Measurements from ENCODE around the gene CACNA1H. TPM values are rescaled to one million over a fixed set of nuclear protein-coding genes. Genes with fewer than 3 reads are reported as not detected.

CACNA1H gene
- total and polyA plus RNA-seq, 5 experiments from 2014 or later, result 0.03 to 2.7 (median 1.8) TPM

DNA sequence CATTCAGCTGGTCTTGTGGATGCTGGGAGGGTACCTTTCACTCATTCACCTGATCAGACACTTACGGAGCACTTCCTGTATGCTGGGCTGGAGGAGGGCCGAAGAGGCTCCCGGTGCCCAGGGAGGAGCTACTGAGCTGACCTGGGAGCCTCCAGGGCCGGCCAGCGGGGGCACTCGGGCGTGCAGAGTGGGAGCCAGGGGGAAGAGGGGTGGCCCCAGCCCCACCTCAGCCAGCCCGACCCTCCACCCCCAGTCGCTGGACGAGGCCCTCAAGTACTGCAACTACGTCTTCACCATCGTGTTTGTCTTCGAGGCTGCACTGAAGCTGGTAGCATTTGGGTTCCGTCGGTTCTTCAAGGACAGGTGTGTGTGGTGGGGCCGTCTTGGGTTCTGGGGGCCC is 61.8 kb downstream of the CACNA1H start:
- no peaks in the 10 kb centered on the region for H3K9me3 Mint-ChIP-seq
- H3K4me1 Mint-ChIP-seq, result peaks cover 0 to 2% (median 0%) of the 10 kb centered on the region in 4 donors
- no peak overlapping the region for H3K4me3 Mint-ChIP-seq
- POLR2A ChIA-PET, result no interaction called here
- peaks cover 0 to 3% (median 0%) of the 10 kb centered on the region in 5 donors for H3K27me3 Mint-ChIP-seq
- no peak for DNase-seq
- H3K36me3 Mint-ChIP-seq, result peaks cover 0 to 2% (median 0%) of the 10 kb centered on the region in 3 donors
- no peak for ATAC-seq
- no peak overlapping the region for H3K27ac Mint-ChIP-seq

DNA sequence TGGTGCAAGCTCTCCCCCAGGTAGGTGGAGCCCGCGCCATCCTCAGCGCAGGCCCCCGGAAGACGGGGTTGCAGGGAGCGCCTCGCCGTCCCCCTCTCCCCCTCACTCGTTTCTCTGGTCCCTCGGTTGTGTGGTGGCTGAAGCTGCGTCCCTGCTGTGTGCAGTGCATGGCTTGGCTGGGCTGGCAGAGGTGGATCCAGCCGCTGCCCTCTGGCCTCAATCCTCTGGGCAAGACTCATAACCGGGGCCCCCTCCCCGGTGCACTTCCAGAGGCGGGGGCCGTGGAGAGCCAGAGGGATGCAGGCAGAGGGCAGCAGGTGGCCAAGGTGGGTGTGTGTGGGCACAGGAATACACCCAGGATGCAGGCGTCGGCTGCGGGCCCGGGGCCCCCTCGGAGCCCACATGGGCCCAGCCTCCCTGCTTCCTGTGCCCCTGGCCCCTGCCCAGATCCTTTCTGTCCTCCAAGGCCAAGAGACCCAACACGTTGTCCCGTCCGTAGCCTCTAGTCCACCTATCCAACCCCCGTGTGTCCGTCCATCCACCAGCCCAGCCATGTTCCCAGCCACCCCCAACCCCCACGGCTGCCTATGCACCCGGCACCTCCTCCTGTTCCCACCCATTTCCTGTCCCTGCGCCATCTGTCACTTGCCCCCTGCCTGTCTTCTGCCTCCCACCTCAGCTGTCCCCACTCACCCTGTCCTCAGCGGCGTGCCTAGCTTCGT is 62.8 kb downstream of the CACNA1H start:
- Mint-ChIP-seq H3K36me3 (peaks cover 0 to 2% (median 0%) of the 10 kb centered on the region in 3 donors), H3K27me3 (peaks cover 0 to 3% (median 0%) of the 10 kb centered on the region in 5 donors), H3K4me3 (no peak overlapping the region), H3K4me1 (peaks cover 0 to 2% (median 0%) of the 10 kb centered on the region in 4 donors), H3K27ac (peak overlapping the region in 1 of 10 donors; percentile 27), H3K9me3 (no peaks in the 10 kb centered on the region)
- DNase-seq (no peak), ATAC-seq (no peak)
- POLR2A ChIA-PET, result no interaction called here

DNA sequence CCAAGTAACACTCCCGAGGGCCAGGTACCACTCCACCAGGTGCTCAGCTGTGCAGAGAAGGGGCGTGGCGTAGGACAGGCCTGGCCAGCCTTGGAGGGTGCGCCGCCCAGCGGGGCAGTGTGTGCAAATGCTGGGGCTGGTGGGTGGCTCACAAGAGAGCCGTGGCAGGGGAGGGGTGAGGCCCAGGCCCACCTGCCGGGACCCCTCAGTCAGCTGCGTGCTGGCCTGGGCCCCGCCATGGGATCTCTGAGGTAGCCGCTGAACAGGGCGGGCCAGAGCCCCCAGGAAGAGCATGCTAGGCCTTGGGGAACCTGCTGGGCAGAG is 63.4 kb downstream of the CACNA1H start:
- peaks cover 0 to 3% (median 0%) of the 10 kb centered on the region in 5 donors for H3K27me3 Mint-ChIP-seq
- H3K9me3 Mint-ChIP-seq, result no peaks in the 10 kb centered on the region
- DNase-seq, result no peak
- no peak overlapping the region for H3K27ac Mint-ChIP-seq
- no peak for ATAC-seq
- POLR2A ChIA-PET, result no interaction called here
- H3K4me3 Mint-ChIP-seq, result no peak overlapping the region
- H3K36me3 Mint-ChIP-seq, result peaks cover 0 to 2% (median 0%) of the 10 kb centered on the region in 3 donors
- H3K4me1 Mint-ChIP-seq, result peaks cover 0 to 2% (median 0%) of the 10 kb centered on the region in 4 donors

DNA sequence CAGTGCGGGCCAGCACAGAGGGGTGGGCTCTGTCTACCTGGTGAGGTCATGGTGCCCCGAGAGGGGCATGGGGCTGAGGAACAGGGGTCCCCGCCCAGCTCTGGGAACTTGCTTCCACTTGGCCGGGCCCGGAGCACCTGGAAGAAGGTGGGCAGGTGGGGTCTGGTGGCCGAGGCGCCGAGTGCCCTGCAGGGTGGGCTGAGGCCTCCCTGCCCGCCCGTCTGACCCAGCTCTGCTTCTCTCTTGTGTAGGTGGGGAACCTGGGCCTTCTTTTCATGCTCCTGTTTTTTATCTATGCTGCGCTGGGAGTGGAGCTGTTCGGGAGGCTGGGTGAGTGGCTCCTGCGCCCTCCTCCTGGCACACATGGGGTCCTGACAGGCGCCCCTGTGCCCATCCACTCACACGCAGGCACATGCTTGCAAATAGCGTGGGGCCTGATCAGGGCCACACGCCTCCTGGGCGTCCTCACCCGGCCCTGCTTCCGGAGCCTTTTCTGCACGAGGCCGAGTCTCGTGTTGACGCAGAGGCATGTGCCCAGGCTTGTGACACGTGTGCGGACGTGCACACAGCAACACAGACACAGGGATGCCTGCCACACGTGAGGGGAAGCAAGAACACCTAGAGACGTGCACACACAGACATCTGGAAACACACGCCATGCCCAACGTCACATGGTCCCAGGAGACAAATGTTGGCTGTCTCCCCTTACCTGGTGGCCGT is 63.9 kb downstream of the CACNA1H start:
- ATAC-seq (no peak), DNase-seq (no peak)
- Mint-ChIP-seq H3K36me3 (peaks cover 0 to 2% (median 0%) of the 10 kb centered on the region in 3 donors), H3K4me1 (peaks cover 0 to 2% (median 0%) of the 10 kb centered on the region in 4 donors), H3K9me3 (no peaks in the 10 kb centered on the region), H3K27ac (no peak overlapping the region), H3K4me3 (no peak overlapping the region), H3K27me3 (peaks cover 0 to 3% (median 0%) of the 10 kb centered on the region in 5 donors)
- POLR2A ChIA-PET, result interaction anchor here (0.6 kb wide), 1 partner anchor 984 kb away, joined by 3 read pairs; no protein-coding TSS in a partner anchor

DNA sequence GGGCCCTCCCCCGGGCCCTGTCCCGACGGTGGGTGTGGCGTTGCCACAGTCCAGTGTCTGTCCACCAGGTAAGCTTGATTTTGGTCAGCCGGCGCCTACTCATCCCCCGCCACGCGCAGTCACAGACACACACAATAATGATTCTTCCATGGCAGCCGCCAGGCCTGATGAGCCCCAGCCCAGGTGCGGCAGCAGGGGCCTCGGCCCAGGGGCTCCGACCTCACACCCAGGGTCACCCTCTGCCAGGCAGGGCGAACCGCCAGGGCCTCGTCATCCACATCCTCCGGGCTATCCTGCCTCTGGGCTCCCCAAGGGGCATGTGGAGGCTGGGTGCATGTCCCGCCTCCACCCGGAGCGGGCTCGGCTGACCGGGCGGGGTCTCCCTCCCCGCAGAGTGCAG is 64.6 kb downstream of the CACNA1H start:
- H3K4me3 Mint-ChIP-seq, result no peak overlapping the region
- no peak for DNase-seq
- H3K27me3 Mint-ChIP-seq, result peaks cover 0 to 3% (median 0%) of the 10 kb centered on the region in 5 donors
- H3K9me3 Mint-ChIP-seq, result no peaks in the 10 kb centered on the region
- H3K4me1 Mint-ChIP-seq, result peaks cover 0 to 2% (median 0%) of the 10 kb centered on the region in 4 donors
- no peak overlapping the region for H3K27ac Mint-ChIP-seq
- ATAC-seq, result no peak
- H3K36me3 Mint-ChIP-seq, result peaks cover 0 to 2% (median 0%) of the 10 kb centered on the region in 3 donors
- POLR2A ChIA-PET, result no interaction called here

DNA sequence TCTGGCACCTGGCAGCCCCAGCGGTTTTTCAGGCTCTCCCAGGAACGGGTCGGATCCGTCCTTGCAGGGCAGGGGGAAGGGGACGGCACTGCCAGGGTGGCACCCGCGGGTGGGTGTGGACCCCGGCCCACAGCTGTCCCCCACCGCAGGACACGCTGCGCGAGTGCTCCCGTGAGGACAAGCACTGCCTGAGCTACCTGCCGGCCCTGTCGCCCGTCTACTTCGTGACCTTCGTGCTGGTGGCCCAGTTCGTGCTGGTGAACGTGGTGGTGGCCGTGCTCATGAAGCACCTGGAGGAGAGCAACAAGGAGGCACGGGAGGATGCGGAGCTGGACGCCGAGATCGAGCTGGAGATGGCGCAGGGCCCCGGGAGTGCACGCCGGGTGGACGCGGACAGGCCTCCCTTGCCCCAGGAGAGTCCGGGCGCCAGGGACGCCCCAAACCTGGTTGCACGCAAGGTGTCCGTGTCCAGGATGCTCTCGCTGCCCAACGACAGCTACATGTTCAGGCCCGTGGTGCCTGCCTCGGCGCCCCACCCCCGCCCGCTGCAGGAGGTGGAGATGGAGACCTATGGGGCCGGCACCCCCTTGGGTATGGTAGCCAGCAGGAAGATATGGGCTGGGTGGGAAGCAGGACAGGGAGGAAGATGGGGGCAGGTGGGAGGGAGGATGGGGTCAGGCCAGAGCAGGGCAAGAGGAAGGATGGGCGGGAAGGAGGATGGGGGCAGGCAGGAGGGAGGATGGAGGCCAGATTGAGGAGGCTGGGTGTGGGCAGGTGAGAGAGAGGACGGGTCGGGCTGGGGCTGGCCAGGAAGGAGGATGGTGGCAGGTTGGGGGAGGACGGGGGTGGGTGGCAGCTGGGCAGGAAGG is 65.4 kb downstream of the CACNA1H start:
- Mint-ChIP-seq H3K4me1 (peaks cover 0 to 2% (median 0%) of the 10 kb centered on the region in 4 donors), H3K9me3 (no peaks in the 10 kb centered on the region), H3K27me3 (peaks cover 0 to 3% (median 0%) of the 10 kb centered on the region in 5 donors), H3K36me3 (peaks cover 0 to 2% (median 0%) of the 10 kb centered on the region in 3 donors), H3K4me3 (no peak overlapping the region), H3K27ac (no peak overlapping the region)
- ATAC-seq (no peak), DNase-seq (no peak)
- POLR2A ChIA-PET, result no interaction called here

DNA sequence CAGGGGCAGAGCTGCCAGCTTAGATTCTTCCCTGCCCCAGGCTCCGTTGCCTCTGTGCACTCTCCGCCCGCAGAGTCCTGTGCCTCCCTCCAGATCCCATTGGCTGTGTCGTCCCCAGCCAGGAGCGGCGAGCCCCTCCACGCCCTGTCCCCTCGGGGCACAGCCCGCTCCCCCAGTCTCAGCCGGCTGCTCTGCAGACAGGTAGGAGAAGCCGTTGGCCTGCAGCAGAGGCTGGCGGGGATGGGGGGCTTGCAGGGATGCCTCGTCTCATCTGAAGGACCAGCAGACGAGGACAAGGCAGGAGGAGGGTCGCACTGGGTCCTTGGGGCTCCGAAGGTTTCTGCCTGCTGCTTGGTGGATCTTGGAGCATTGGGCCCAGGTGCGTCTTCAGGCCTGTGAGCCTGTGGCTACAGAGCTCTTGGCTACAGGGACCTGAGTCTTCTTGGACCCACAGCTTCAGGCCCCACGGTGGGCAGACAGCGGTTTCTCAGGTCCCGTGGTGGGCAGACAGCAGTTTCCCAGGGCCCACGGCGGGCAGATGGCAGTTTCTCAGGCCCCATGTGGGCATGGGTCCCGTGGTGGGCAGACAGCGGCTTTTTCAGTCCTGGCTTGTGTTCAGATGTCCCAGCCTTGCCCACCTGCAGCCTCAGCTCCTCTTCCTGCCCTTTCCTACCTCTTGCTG is 66.2 kb downstream of the CACNA1H start:
- no peak for ATAC-seq
- Mint-ChIP-seq H3K27me3 (peaks cover 0 to 3% (median 0%) of the 10 kb centered on the region in 5 donors), H3K27ac (no peak overlapping the region), H3K36me3 (peaks cover 0 to 2% (median 0%) of the 10 kb centered on the region in 3 donors), H3K4me1 (peaks cover 0 to 2% (median 0%) of the 10 kb centered on the region in 4 donors), H3K9me3 (no peaks in the 10 kb centered on the region), H3K4me3 (no peak overlapping the region)
- POLR2A ChIA-PET, result no interaction called here
- no peak for DNase-seq

DNA sequence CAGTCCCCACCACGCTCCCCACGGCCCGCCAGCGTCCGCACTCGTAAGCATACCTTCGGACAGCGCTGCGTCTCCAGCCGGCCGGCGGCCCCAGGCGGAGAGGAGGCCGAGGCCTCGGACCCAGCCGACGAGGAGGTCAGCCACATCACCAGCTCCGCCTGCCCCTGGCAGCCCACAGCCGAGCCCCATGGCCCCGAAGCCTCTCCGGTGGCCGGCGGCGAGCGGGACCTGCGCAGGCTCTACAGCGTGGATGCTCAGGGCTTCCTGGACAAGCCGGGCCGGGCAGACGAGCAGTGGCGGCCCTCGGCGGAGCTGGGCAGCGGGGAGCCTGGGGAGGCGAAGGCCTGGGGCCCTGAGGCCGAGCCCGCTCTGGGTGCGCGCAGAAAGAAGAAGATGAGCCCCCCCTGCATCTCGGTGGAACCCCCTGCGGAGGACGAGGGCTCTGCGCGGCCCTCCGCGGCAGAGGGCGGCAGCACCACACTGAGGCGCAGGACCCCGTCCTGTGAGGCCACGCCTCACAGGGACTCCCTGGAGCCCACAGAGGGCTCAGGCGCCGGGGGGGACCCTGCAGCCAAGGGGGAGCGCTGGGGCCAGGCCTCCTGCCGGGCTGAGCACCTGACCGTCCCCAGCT is 67.3 kb downstream of the CACNA1H start:
- no peaks in the 10 kb centered on the region for H3K9me3 Mint-ChIP-seq
- POLR2A ChIA-PET, result no interaction called here

DNA sequence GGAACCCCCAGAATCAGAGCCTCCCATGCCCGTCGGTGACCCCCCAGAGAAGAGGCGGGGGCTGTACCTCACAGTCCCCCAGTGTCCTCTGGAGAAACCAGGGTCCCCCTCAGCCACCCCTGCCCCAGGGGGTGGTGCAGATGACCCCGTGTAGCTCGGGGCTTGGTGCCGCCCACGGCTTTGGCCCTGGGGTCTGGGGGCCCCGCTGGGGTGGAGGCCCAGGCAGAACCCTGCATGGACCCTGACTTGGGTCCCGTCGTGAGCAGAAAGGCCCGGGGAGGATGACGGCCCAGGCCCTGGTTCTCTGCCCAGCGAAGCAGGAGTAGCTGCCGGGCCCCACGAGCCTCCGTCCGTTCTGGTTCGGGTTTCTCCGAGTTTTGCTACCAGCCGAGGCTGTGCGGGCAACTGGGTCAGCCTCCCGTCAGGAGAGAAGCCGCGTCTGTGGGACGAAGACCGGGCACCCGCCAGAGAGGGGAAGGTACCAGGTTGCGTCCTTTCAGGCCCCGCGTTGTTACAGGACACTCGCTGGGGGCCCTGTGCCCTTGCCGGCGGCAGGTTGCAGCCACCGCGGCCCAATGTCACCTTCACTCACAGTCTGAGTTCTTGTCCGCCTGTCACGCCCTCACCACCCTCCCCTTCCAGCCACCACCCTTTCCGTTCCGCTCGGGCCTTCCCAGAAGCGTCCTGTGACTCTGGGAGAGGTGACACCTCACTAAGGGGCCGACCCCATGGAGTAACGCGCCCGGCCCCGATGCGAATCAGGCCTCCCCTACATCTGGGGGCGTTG is 68.1 kb downstream of the CACNA1H start:
- Mint-ChIP-seq H3K36me3 (no peaks in the 10 kb centered on the region), H3K4me3 (no peak overlapping the region), H3K27ac (no peak overlapping the region), H3K27me3 (no peaks in the 10 kb centered on the region), H3K9me3 (no peaks in the 10 kb centered on the region), H3K4me1 (peaks cover 0 to under 1% (median 0%) of the 10 kb centered on the region in 4 donors)
- DNase-seq, result no peak
- no peak for ATAC-seq
- POLR2A ChIA-PET, result no interaction called here

More for the DNA sequence above, 67.3 kb downstream of the CACNA1H start:
- DNase-seq (no peak), ATAC-seq (no peak)
- Mint-ChIP-seq H3K4me3 (no peak overlapping the region), H3K4me1 (peaks cover 0 to 2% (median 0%) of the 10 kb centered on the region in 4 donors), H3K27ac (no peak overlapping the region), H3K27me3 (peaks cover 0 to 1% (median 0%) of the 10 kb centered on the region in 5 donors), H3K36me3 (no peaks in the 10 kb centered on the region)

DNA sequence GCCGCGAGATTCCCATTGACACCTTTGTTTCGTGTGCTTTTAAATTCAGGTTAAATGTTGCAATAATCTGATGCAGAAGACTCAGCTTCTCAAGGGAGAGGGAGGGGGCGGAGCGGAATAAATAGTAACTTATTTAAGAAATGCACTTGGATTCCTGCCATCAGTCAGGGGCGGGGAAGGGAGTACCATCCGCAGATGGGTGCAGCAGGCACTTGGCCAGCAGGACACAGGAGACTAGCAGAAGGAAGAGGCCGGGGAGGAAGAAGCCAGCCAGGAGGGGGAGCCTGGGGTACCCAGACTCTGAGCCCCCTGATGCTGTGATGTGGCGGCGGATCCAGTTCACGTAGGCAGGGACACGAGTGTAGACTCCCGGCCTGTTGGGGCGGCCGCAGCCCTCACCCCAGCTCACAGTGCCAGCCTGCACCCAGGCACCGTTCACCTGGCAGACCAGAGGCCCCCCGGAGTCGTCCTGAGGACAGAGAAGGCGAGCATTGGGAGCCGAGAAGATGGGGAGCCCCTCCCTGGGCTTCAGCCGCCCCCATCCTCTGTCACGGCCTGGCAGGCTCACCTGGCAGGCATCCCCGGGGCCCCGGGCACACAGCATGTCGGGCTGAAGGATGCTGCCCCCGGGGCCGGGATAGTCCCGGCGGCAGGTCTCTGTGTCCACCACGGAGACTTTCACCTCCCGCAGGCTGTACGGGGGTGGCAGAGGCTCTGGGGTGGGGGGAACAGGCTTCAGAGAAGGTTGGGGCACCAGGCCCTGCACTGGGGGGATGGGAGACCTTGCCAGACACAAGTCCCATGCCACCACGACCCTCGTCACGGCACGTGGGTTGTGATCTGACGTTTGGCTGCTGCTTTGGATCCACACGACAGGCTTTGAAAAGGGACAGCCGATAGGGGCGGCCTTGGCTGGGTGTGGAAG is 69.0 kb downstream of the CACNA1H start:
- H3K4me3 Mint-ChIP-seq, result no peak overlapping the region
- no peak overlapping the region for H3K27ac Mint-ChIP-seq
- H3K27me3 Mint-ChIP-seq, result no peaks in the 10 kb centered on the region
- DNase-seq, result no peak
- POLR2A ChIA-PET, result no interaction called here
- H3K9me3 Mint-ChIP-seq, result no peaks in the 10 kb centered on the region
- H3K36me3 Mint-ChIP-seq, result no peaks in the 10 kb centered on the region
- no peak for ATAC-seq
- H3K4me1 Mint-ChIP-seq, result no peaks in the 10 kb centered on the region

Measured in naive thymus-derived CD8-positive, alpha-beta T cell (primary cell).